Epidermal melanocyte (primary cell): Measurements from ENCODE around the gene MMAB.
"Not testable (repeated sequence)": the region's sequence is repeated elsewhere in the genome, so short reads cannot be mapped to it uniquely, and the experiment has no call there.

Source experiments
- DNase-seq: peaks from one replicate; pipeline ENCODE4 v3.0.0; 2011; ENCODE audit warnings: low spot score; ENCODE audit not compliant: insufficient read length

The MMAB gene

GRCh38 chr12:109604132-109604585, 30.9 kb upstream of the MMAB start:
- no peak for DNase-seq

GRCh38 chr12:109602132-109602531, 28.8 kb upstream of the MMAB start:
- not testable (repeated sequence) for DNase-seq

DNA sequence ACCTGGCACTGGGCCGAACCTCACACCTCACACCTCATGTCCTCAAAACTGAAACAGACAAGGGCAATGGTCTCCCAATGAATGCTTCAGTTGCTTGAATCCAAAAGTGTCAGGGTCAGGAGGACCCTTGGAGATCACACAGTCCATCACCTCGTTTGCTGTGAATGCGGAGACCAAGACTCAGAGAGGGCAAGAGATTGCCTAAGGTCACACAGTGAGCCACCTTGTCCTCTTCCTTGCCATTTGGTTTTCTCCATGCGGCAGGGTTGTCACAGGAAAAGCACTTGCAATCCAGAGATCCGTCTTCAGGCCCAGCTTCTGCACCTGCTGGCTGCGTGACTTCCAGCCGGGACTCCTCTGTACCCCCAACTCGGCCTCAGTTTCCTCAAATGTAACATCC, 28.3 kb upstream of the MMAB start:
- no peak for DNase-seq

- no peak for DNase-seq
These were observed 27.7 kb upstream of the MMAB start for GRCh38 chr12:109600995-109601394.

GRCh38 chr12:109600481-109600880, 27.2 kb upstream of the MMAB start:
- DNase-seq, result no peak

GRCh38 chr12:109599087-109599486, 25.8 kb upstream of the MMAB start:
- no peak for DNase-seq

- no peak for DNase-seq
These were observed 25.1 kb upstream of the MMAB start for GRCh38 chr12:109598428-109598854.

DNA sequence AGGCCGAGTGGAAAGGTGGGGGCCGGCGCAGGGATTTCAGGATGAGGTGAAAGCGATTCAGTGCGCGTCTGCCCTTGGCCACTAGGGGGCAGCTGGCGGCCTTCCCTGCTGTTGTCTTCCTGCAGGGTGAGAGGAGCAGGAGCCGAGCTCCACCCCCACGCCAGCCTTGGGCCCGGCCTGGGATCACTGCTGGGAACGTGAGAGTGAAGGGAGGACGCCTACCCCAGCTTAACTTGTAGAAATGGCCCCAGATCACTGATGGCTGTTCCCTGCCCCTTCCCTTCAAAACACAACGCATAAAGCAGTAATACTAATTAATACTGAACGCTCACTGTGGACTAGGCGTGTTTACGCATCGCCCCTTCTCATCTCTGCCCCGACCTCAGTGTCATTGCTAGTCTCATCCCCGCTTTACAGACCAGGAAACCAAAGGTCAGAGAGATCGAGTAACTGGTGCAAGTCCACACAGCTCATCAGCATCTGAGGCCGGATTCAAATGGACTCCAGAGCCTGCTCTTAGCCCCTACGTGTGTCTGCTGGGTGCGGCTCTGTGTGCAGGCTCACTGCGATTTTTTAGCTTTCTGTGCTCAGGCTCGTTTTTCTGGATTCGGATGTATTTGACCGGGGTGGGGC, 24.6 kb upstream of the MMAB start:
- DNase-seq, result peak; percentile 95

DNA sequence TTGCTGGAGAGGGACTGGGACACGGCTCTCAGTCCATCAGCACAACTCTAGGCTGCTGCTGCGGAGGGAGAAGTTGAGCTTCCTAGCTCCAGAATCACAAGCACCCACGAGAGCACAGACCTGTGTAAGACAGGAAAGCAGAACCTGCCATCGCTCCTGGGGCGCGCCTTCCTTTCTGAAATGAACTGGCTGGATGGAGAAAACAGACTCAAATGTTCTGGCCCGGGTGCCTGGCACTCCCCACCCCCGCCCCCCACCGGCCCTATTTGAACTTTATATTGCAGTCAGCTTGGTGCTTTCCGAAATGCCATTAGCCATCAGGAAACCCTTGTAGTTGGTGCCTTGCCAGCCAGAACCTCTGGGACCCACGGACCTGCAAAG, 24.1 kb upstream of the MMAB start:
- DNase-seq, result no peak

- no peak for DNase-seq
These were observed 23.3 kb upstream of the MMAB start for GRCh38 chr12:109596418-109597244.

DNA sequence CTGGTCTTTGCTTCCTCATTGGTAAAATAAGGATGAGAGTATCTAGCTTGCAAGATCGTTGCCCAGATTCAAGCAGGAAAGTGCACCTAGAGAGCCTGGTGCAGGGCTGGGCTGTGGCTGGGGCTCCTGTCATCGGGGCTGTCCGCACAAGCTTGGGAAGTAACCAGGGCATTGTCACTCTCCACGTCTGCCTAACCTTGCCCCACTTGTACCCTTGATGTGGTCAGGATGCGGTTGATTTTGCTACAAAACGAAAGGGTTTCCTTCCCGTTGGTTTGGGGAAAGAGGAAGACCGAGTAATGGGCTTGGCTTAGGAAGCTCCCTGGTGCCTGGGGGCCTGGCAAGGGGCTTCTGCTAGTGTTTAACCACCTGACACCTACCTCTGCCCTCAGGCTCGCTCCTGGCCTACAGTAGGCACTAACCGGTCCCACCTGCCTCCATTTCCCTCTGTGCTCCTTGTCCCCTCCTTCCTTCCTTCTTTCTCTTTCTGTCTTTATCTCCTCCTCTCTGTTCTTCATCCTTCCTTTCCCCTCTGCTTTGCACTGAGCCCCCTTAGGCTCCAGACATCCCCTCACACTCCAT, 22.1 kb upstream of the MMAB start:
- DNase-seq, result no peak

GRCh38 chr12:109594556-109595317, 21.4 kb upstream of the MMAB start:
- no peak for DNase-seq

DNA sequence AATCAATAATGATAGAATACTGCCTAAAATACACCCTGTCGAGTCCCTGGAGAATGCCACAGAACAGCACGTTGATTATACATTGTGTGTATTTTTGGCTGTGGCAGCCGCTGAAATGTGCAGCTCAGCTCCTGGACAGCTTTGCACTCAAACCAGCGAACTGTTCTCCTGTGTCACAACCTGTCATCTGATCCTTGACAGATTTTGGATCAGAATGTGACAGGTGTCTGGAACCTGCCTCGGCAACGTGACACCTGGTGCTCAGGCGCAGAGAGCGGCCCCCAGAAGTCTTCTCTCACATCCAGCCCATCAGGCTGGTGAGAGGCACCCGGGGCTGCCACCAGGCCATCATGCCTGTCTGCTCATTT, 19.6 kb upstream of the MMAB start:
- DNase-seq, result no peak

DNA sequence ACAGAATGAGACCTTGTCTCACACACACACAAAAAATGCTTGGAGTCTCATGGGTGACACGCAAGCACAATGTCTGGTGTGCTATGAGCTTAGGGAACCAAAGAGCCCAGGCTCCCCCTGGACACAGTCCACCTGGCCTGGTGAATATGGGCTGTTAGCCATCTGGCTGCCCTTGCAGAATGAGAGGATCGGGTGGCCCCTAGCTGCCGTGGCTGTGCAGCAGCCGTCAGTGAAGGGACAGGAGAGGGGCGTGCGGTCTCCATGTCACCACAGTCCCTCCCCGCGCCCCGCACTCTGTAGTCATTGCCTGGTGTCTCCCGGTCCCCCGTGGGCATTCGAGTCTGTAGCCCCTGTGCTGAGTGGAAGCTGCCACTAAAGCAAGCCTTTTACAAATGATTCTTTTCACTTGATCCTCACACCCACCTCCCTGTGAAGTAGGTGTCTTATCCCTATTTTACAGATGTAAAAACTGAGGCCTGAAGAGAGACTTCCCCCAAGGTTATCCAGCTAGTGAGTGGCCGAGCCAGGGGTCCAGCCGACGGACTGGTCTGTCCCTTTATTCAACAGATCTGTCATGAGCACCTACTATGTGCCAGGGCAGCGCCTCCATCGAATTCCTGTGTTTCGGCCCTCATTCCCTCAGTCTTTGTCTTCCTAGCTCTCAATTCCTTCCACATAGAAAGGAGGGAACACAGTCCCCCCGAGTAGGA, 19.0 kb upstream of the MMAB start:
- no peak for DNase-seq

DNA sequence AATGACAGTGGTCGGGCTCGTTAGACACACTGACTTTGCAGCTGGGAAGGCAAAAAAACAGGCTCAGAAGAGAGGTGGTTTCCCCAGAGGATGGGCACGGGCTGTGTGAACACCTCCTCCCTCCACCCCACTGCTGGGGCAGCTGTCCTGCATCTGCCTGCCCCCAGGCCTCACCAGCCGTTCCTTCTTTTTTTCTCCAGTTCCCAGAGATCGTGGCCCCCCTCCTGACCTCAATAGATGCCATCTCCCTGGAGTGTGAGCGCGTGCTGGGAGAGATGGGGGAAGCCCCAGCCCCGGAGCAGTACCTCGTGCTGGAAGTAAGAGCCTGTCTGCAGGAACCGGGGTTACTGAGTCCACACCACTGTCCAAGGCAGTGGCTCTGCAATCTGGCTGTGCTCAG, 17.7 kb upstream of the MMAB start:
- DNase-seq, result no peak

DNA sequence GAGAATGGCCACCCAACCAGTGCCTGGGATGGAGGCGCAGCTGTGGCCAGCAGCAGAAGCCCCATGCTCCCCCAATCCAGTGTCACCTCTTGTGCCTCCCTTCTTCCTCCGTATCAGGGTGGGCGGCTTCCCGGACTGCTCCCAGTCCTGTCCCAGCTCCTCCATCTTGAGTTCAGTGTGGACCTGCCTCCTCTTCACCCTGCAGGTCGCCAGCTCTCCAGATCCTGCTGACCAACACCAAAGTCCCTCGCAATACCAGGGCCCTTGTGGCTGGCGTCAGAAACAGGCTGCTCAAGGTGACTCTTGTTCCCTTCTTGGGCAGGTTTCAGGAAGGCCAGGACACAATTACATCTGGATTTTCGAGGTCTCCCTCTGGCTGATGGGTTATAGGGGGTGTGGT, 17.3 kb upstream of the MMAB start:
- DNase-seq, result no peak

DNA sequence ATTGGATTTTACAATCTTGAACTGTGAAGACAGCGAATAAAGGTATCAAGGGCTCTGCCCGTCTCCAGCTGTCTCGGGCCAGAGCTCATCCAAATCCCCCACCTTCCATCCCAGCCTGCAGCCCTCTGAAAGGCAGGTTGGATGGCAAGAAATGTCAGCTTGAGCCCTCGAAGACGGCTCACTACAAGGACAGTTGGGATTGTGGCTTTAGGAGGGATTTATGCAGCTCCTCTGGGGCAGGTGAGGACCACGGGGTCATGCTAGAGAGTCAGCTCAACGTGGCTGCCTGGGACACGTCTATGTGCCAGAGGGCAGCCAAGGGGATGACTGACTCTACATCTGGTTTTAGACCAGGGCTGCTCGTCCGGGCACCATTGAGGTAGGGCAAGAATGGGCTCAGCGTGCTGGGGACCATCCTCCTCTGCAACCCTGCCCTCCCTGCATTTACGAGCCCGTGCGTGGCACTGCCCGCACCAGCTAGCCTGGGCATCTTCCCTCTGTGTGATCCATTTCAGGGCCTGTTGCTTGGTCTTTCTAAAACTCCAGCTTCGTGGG, 16.5 kb upstream of the MMAB start:
- DNase-seq, result no peak

- no peak for DNase-seq
These were observed 15.9 kb upstream of the MMAB start for GRCh38 chr12:109589240-109589590.

GRCh38 chr12:109588461-109589239, 15.3 kb upstream of the MMAB start:
- no peak for DNase-seq

DNA sequence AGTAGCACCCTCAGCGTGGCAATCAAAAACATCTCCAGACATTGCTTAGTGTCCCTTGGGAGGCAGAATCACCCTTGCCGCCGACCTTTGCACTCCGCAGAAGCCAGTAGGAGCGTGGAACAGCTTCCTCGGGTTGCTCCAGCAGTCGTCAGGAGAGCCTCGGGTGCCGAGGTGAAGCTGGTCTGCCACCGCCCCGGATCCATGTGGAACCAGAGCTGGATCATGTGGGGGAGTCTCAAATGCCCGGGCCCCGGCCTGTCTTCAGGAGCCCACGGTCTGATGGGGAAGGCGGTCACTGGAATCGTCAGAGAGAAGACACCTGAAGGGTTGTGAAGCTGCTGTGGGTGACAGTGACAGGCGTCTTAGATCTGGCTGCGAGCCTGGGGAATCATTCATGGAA, 14.6 kb upstream of the MMAB start:
- no peak for DNase-seq
